Fibroblast of lung (primary cell): ENCODE results near the gene KPNB1. TPM values are rescaled to one million over a fixed set of nuclear protein-coding genes. Genes with fewer than 3 reads are reported as not detected.

ENCODE experiments used
- DNase-seq, 2 donors: peaks; one replicate each; pipeline versions ENCODE4 v3.0.0 to v3.0.0-alpha.2; 2010; ENCODE audit warnings: low read depth in 2 of 2
- H2AFZ ChIP-seq: 2 replicates; pipeline ENCODE4 v1.5.1; 2012; ENCODE audit warnings: low read length, control low read depth, inconsistent platforms
- H3K27ac ChIP-seq: 2 replicates; pipeline ENCODE4 v1.5.1; 2011; ENCODE audit warnings: low read length, control low read depth; ENCODE audit not compliant: insufficient read depth
- H3K27me3 ChIP-seq: 2 replicates; pipeline ENCODE4 v1.5.1; 2011; ENCODE audit warnings: mild to moderate bottlenecking, low read length; ENCODE audit not compliant: control insufficient read depth, insufficient read depth
- H3K36me3 ChIP-seq: 2 replicates; pipeline ENCODE4 v1.5.1; 2011; ENCODE audit warnings: low read length; ENCODE audit not compliant: control insufficient read depth, insufficient read depth
- H3K4me1 ChIP-seq: 2 replicates; pipeline ENCODE4 v1.5.1; 2011; ENCODE audit warnings: low read length; ENCODE audit not compliant: control insufficient read depth, insufficient read depth; ENCODE audit errors: extremely low read depth
- H3K4me2 ChIP-seq: 2 replicates; pipeline ENCODE4 v1.5.1; 2011; ENCODE audit warnings: low read length, control low read depth; ENCODE audit not compliant: insufficient read depth; ENCODE audit errors: extremely low read depth
- H3K4me3 ChIP-seq, 4 experiments: fragments of 200-600 bp in 1 of 4; sonication (generic) in 1 of 4; replicated peaks in 1 of 4; 2 replicates each; pipeline ENCODE4 v1.5.1; 2011 to 2016; ENCODE audit warnings: low read length in 4 of 4, low read depth in 3 of 4, mild to moderate bottlenecking in 3 of 4, control low read depth in 2 of 4, inconsistent platforms in 1 of 4, mixed read lengths in 1 of 4; ENCODE audit not compliant: insufficient read depth in 1 of 4; ENCODE audit errors: control extremely low read depth in 1 of 4
- H3K79me2 ChIP-seq: 2 replicates; pipeline ENCODE4 v1.5.1; 2012; ENCODE audit warnings: mild to moderate bottlenecking, low read length, inconsistent platforms; ENCODE audit not compliant: control insufficient read depth, insufficient read depth
- H3K9ac ChIP-seq: 2 replicates; pipeline ENCODE4 v1.5.1; 2011; ENCODE audit warnings: mild to moderate bottlenecking, low read length, control low read depth; ENCODE audit not compliant: insufficient read depth
- H3K9me3 ChIP-seq: 2 replicates; pipeline ENCODE4 v1.5.1; 2012; ENCODE audit warnings: low read depth, low read length; ENCODE audit not compliant: control insufficient read depth, insufficient read depth
- H4K20me1 ChIP-seq: 2 replicates; pipeline ENCODE4 v1.5.1; 2011; ENCODE audit warnings: low read length; ENCODE audit not compliant: control insufficient read depth, insufficient read depth; ENCODE audit errors: extremely low read depth
- CTCF ChIP-seq, 2 donors: IDR thresholded peaks in 1 of 2; conservative IDR thresholded peaks in 1 of 2; 1 replicate in 1 of 2; 2 replicates in 1 of 2; pipeline ENCODE4 v1.5.1; 2011 to 2012; ENCODE audit warnings: low read length in 2 of 2, control low read depth in 1 of 2, inconsistent platforms in 1 of 2, low read depth in 1 of 2, mild to moderate bottlenecking in 1 of 2
- EZH2 ChIP-seq: IDR thresholded peaks from 2 replicates; pipeline ENCODE4 v1.5.1; 2012; ENCODE audit warnings: low read length, control low read depth, mild to moderate bottlenecking; ENCODE audit errors: missing control alignments
- polyA plus RNA-seq, 2 donors: library from polyadenylated mRNA; depleted of rRNA in 1 of 2; stranded (reverse) in 1 of 2; unstranded in 1 of 2; fragments of >200 nt; gene quantifications; 2 replicates each; pipeline ENCODE4 v1.2.1, GENCODE V29; 2011 to 2012; ENCODE audit warnings: missing spikeins in 1 of 2
- total RNA-seq: library from RNA; depleted of rRNA; stranded (reverse); fragments of >200 nt; gene quantifications from 2 replicates; pipeline ENCODE4 v1.2.1, GENCODE V29; 2014

KPNB1 gene
- total and polyA plus RNA-seq, 2 donors (not counting 1 experiment from before 2014, with no cell fraction given) = 253 to 267 TPM

- H3K4me2 ChIP-seq = no peak overlapping the region
- no peaks in the 10 kb centered on the region for H3K79me2 ChIP-seq
- no peaks in the 10 kb centered on the region for H4K20me1 ChIP-seq
- H3K27me3 ChIP-seq = no peaks in the 10 kb centered on the region
- TF ChIP-seq EZH2 (no peak), CTCF (conservative IDR thresholded peaks at IDR 0.05 in 1 of 2, IDR thresholded peaks at IDR 0.05 in 1 of 2; ENCODE audit: low read depth in 1 of 2, low read length in 2 of 2) (no peak)
- no peak overlapping the region for H3K27ac ChIP-seq
- no peak overlapping the region for H3K9ac ChIP-seq
- no peak overlapping the region for H2AFZ ChIP-seq
- DNase-seq = no peak
- H3K9me3 ChIP-seq = no peaks in the 10 kb centered on the region
- H3K4me3 ChIP-seq = no peak overlapping the region
- no peaks in the 10 kb centered on the region for H3K36me3 ChIP-seq
- H3K4me1 ChIP-seq = no peaks in the 10 kb centered on the region
These were observed 16.7 kb upstream of the KPNB1 start for GRCh38 chr17:47632991-47633390.

GRCh38 chr17:47633996-47634395 is 15.7 kb upstream of the KPNB1 start:
- H3K9ac ChIP-seq = no peak overlapping the region
- TF ChIP-seq CTCF (conservative IDR thresholded peaks at IDR 0.05 in 1 of 2, IDR thresholded peaks at IDR 0.05 in 1 of 2; ENCODE audit: low read depth in 1 of 2, low read length in 2 of 2) (no peak), EZH2 (no peak)
- H3K9me3 ChIP-seq = no peaks in the 10 kb centered on the region

GRCh38 chr17:47634870-47635269 is 14.8 kb upstream of the KPNB1 start:
- Histone ChIP-seq H3K79me2 (no peaks in the 10 kb centered on the region), H2AFZ (no peak overlapping the region), H3K9ac (no peak overlapping the region), H3K9me3 (no peaks in the 10 kb centered on the region), H3K4me3 (no peak overlapping the region), H3K4me2 (no peak overlapping the region), H3K36me3 (no peaks in the 10 kb centered on the region), H4K20me1 (no peaks in the 10 kb centered on the region), H3K27me3 (no peaks in the 10 kb centered on the region), H3K27ac (no peak overlapping the region), H3K4me1 (no peaks in the 10 kb centered on the region)
- DNase-seq = no peak
- TF ChIP-seq EZH2 = no peak
- TF ChIP-seq CTCF (conservative IDR thresholded peaks at IDR 0.05 in 1 of 2, IDR thresholded peaks at IDR 0.05 in 1 of 2; ENCODE audit: low read depth in 1 of 2, low read length in 2 of 2) = no peak

More at GRCh38 chr17:47633996-47634395, 15.7 kb upstream of the KPNB1 start:
- no peaks in the 10 kb centered on the region for H3K36me3 ChIP-seq
- H4K20me1 ChIP-seq = no peaks in the 10 kb centered on the region
- no peak overlapping the region for H2AFZ ChIP-seq
- H3K27ac ChIP-seq = no peak overlapping the region
- H3K4me1 ChIP-seq = no peaks in the 10 kb centered on the region
- DNase-seq = no peak
- no peak overlapping the region for H3K4me2 ChIP-seq
- no peak overlapping the region for H3K4me3 ChIP-seq
- no peaks in the 10 kb centered on the region for H3K27me3 ChIP-seq
- no peaks in the 10 kb centered on the region for H3K79me2 ChIP-seq
